NCI-H1105 treated with DMSO at 0.1 percent for 48 hours (cell line): ENCODE data around the gene COL4A2.
"Not testable (repeated sequence)": the region's sequence is repeated elsewhere in the genome, so short reads cannot be mapped to it uniquely, and the experiment has no call there.

Experiments
- DNase-seq: peaks from one replicate; lab custom pipeline; 2025; lab: John Stamatoyannopoulos, UW

Gene COL4A2

DNA sequence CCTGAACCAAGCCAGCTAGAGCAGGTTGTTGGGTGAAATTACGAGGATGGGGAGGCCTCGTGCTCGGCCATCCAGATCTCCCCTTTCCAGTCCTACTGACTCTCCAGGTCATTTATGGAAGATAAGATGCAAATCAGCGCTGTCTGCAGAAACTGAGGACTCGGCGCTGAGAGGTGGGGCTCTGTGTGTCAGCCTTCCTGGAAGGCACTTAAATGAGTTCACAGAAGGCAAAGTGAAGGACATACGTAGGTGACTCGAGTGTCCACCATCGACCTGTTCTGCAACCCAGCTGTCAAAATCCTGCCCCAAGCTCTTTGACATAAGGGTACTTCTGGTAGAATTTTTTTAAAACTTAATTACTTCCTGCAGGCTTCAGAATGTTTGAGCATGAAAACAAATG is 168.0 kb downstream of the COL4A2 start:
- no peak for DNase-seq

DNA sequence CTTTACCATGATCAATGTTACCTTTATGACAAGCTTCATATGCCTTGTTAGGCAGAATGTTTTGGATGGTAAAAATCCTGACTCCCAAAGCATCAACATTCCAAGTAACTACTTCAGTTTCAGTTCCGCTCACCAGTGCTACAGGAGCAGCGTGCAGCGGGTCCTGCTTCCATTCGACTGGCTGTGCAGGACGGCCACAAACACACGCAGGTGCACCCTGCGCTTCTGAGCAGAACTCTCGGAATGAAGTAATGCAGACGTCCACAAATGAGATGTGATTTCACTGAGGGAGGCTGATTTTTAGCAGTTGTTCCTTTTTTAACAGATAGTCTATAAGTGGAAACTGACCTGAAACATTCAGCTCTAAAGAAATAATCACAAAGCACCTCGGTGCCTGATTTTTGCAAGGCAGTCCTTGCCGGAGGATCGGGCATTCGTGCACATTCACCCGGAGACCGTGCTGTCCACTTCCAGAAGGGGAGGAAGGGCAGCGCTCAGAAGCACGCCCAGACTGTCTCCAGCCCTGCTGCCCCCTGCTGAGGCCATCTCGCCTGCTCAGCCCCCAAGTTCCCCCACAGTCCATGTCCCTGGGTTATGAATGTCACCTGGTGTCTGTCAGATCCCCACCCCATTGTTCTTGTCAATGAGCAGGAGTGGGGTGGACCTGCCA is 168.6 kb downstream of the COL4A2 start:
- no peak for DNase-seq

DNA sequence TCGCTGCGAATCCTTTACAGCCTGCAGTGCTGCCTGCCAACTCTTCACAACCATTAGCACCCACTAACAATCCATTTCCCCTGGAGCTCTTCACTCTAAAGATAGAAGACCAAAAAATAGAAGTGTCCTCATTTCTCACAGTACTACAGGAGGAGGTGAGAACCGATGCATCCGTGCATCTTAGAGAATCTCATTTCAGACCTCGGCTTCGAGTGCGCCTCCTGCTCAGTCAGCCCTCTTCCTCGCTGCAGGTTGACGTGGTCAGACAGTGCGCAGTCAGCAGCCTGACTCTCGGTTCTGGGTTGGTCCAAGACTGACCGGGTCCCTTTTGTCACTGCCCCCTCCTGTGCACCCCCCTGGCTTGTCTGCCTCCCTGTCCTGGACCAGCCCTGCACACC is 169.1 kb downstream of the COL4A2 start:
- no peak for DNase-seq

DNA sequence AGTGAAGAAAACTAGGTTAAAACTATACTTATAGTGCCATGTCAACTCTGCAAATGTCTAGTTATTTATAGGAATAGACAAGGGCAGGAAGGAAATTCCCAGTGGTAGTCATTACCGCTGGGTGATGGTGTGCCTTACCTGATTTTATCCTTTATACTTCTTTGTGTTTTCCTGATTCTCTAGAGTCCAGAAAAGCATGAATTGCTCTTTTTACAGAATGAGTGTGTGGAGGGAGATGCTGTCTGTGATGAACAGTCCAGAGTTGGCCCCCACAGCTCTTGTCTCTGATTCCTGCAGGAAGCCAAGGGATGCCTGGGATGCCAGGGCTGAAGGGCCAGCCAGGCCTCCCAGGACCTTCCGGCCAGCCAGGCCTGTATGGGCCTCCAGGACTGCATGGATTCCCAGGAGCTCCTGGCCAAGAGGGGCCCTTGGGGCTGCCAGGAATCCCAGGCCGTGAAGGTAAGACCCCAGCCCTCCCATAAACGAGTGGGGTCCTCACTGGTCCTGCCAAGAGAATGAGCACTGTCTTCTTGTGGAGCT is 170.7 kb downstream of the COL4A2 start:
- no peak for DNase-seq

DNA sequence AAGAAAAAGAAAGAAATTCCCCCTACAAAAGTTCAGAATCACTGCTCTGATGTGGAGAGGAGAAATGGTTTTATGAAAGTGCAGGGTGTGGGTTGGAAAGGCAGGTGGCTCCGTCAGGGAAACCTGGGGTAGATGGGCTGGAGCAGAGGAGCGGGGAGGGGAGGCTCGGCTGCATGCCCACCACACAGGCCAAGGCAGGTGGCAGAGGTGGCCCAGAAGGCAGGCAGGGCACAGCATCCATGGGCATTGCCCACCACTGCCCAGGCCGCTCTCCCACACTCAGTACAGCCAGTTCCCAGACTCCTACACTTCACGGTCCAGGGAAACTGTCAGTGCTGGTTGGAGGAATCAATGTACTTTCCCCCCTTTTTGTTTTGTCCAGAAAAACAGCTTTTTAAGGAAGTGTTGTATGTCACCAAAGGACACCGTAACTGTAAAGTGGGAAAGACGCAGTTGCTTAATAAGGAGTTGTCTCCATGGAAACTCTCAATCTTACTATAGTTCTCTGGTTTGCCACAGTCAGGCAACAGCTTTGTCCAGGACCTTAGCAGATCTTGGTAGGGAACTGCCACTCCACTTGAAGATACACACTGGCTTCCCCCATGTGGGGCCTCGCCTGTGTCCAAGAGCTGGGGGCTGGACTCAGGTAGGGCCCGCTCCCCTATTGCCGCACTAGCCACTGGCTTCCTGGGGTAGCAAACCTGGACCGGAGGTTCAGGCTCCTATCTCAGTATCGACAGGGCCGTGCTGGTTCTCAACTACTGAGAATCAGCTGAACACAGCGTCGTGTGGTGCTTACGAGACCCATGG is 171.5 kb downstream of the COL4A2 start:
- DNase-seq = no peak

DNA sequence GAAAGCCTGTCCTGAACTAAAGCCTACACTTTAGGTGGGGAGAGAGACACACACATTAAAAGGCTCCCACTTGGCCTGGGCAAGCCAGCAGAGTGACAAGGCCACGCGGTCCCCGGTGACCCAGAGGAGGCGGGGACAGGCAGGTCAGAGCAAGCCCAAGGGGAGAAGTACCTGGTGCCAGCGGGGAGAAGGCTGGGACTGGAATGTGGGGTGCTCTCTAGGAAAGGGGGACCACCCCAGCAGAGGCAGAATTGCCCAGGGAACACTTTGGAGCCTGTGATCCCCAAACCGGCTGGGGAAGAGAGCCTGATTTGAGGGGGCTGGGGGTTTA is 172.1 kb downstream of the COL4A2 start:
- DNase-seq = no peak

DNA sequence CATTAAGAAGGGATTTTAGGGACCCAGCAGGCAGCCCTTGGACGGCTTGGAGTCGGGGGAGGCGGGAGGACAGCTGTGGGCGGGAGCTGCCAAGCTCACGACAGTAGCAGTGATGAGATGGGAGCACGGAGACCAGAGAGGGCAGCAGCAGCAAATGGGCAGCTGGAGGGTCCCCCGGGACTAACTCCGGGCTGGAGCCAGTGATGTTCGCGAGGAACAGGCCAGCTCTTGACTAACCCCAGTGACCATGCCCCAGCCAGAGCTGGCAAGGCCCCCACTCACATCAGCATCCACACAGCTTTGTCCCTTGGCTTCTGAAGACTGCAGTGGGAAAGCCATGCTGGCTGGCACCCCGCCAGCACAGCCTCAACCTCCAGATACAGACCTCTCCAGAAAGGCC is 172.6 kb downstream of the COL4A2 start:
- DNase-seq = no peak

DNA sequence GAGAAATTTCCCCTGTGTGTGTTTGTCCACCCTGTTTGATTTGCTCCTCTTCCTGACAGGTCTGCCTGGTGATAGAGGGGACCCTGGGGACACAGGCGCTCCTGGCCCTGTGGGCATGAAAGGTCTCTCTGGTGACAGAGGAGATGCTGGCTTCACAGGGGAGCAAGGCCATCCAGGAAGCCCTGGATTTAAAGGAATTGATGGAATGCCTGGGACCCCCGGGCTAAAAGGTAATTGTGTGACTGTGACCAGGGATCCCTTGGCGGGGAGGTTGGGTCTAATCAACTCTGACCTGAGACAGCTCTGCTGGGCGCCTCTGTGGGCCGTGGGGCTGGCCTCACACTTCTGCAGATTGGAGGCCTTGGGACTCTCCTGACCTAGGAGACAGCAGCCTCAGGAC is 173.1 kb downstream of the COL4A2 start:
- DNase-seq = no peak

DNA sequence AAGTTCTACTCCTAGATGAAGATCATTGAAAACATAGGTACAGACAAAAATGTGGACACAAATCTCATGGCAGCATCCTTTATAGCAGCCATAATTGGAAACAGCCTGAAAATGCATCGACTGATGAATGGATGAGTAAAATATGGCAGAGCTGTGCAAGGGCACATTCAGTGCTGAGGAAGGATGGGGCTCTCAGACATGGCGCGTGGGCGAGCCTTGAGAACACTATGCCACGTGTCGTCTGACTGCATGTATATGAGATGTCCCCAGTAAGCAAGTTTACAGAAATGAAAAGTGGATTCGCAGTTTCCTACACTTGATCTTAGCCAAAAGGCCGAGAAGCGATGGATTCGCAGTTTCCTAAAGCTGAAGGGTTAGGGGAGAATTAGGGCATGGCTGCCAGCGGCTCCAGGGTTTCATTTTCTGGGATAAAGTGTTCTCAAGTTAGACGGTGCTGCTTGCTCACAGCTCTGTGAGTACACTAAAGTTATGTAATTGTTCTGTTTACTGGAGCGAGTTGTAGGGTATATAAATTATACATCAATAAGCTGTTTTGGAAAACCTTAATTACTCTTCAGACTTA is 176.4 kb downstream of the COL4A2 start:
- no peak for DNase-seq

DNA sequence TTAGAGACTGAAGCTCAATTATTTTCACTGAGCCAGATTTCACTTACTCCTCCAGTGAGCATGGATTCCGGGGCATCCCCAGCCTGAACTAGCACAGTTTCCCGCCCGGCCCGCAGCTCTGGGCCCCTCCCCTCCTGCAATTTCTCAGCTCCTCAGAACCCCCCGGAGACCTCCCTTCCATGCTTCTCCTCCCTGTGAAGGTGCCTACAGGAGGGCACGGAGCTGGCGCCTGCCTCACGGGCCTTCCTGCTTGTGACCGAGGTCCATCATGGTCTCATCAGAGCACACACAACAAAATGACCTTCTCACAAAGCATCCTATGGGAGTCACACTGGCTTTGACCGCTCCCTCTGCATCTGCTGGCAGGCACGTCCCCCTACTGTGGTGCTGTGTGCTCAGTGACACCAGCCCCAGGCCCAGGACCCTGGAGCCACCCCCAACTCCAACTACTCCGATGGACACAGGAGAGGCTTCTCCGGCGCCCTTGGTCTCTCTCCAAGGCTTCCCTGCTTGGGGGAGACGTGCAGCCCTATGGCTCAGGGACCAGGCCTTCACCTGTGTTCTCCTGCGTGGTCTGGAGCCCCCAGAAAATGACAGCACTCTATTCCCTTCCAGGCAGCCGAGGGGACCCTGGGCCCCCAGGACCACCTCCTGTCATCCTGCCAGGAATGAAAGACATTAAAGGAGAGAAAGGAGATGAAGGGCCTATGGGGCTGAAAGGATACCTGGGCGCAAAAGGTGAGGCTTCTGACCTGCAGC is 177.4 kb downstream of the COL4A2 start:
- no peak for DNase-seq

DNA sequence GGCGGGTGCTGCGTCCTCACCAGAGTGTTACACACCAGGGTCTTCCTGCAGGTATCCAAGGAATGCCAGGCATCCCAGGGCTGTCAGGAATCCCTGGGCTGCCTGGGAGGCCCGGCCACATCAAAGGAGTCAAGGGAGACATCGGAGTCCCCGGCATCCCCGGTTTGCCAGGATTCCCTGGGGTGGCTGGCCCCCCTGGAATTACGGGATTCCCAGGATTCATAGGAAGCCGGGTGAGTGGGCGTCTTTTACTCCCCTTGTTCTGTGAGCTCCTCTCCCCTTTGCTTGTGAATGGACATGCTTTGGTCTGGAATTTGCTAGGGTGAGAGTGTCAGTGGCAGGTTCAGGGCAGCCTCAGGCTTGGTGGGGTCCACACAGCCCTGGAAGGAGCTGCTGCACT is 178.5 kb downstream of the COL4A2 start:
- no peak for DNase-seq

DNA sequence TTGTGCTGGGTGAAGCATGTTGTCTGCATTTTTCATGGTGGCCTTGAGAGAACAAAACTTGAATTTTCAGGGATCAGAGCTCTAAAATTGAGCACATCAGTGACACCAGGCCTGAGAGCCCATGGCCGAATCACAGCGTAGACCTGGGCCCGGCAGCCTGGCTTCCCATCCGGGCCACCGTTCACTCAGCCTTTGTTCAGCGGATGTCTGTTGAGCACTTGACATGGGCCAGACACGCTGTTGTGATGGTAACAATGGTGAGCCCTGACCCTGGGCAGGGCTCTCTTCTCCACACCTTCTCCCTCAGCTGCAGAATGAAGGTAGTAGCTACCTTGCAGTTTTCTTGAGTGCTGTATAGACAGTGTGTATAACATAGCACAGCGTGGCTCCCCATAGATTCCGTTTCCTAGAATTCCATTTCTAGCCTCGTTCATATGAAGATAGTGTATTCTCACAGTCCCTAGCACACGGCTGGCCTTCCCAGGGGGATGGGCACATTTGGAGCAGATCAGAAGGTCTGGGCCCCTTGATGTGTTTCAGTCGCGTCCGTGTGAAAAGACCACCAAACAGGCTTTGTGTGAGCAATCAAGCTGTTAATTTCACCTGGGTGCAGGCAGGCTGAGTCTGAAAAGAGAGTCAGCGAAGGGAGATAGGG is 179.1 kb downstream of the COL4A2 start:
- DNase-seq = no peak

DNA sequence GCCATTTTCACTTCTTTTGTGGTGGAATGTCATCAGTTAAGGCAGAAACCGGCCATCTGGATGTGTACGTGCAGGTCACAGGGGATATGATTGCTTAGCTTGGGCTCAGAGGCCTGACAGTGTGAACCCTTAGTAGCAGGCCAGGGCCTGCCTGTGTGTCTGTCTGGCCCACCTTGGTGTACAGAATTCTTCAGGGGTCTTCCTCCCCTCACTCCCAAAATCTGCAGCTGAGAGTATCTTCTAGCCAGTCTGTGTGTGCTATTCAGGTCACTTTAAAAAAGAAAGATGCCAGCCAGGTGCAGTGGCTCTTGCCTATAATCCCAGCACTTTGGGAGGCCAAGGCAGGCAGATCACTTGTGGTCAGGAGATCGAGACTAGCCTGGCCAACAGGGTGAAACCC is 179.8 kb downstream of the COL4A2 start:
- DNase-seq = not testable (repeated sequence)

DNA sequence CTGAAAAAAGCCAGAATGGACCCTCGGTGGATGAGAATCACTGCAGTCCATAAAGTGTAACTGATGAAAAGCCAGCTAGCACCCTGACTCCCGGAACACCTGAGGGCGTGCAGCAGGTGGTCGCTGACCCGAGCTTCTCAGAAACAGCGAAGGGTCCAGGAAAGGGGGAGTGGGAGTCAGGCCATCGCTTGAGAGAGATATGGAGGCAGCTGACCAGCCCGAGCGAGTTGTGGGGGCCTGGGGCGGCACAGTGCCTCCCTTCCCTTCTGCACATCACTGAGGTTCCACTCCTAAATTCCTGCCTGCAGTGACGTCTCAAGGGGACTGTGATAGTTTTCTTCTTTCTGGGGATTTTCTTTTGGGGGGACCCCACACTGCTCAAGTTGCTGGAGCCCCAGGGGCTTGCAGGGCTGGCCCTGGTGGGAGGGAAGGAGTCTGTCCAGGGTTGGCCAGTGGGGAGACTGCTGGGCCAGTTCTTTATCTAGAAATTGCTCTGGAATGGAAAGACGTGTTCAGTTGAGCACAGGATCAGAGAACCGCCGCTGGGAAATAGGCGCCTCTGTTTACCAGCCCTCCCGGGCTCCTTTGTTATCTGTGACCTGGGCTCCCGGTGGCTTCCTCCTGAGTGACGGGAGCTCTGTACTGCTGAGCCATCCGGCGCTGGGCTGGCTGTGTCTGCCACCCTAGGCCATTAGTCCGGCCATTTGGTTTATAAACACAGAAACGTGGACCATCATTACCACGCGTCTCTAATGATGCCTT is 183.1 kb downstream of the COL4A2 start:
- no peak for DNase-seq

DNA sequence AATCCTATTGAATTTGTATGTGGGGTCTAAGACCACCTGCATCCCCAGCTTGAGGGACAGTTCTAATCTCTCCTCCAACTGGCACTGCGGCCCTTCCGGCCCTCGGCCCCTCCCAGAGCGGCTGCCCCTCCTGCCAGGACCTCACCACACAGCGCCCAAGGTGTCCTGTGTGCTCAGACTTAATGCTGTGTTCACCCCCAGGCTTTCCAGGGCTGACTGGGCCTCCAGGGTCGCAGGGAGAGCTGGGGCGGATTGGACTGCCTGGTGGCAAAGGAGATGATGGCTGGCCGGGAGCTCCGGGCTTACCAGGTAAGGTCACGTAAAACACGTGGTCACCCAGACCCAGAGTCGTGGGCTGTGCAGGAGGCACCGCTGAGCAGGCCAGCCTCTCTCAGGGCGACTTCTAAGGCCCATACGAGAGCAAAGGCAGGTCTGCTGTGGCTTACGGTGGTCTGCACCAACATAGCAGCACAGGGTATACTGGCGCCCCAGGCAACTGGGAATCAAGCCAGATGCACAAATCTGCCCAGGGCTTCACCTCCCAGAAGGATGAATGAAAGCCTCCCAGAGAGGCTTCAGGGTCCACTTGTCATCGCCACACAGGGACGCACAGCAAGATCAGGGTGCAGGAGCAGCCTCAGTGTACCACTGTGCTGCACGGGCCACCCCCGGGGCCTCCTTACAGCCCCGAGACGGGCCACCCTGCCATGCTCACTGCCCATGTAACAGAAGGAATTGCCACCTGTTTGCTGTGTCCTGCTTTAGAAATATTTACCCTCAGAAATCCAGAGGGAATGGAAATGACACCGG is 185.0 kb downstream of the COL4A2 start:
- no peak for DNase-seq

DNA sequence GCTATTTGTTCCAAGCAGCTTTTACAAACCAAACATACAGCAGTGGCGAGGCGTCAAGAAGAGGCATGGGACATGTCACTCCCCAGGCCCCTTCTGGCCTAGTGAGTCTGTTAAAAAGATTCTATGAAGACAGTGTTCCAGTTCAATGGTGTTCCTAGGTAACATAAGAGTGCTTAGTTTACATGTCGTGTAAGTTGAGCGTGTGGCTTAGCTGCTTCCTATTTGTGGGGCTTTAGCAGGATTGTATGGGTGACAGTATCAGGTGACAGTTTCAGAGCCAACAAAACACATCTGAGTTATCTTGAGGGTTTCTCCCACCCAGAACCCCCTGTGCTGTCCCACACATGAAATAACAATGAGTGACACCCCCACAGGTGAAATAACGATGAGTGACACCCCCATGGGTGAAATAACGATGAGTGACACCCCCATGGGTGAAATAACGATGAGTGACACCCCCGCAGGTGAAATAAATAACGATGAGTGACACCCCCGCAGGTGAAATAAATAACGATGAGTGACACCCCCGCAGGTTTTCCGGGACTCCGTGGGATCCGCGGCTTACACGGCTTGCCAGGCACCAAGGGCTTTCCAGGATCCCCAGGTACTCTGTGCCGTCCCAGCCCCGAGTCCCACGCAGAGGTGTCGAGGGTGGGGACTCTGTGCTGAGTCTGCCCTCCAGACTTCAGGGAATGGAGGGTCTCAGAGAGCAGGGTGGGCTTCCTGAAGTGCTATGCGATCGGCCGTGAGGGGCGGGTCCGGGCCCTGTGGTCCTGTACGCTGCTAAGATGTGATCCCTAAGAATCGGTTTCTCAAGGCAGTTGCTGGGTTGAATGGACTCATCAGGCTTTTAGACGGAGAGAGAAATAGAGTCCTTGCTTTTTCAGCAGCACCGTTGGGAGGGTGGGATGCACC is 185.9 kb downstream of the COL4A2 start:
- no peak for DNase-seq

DNA sequence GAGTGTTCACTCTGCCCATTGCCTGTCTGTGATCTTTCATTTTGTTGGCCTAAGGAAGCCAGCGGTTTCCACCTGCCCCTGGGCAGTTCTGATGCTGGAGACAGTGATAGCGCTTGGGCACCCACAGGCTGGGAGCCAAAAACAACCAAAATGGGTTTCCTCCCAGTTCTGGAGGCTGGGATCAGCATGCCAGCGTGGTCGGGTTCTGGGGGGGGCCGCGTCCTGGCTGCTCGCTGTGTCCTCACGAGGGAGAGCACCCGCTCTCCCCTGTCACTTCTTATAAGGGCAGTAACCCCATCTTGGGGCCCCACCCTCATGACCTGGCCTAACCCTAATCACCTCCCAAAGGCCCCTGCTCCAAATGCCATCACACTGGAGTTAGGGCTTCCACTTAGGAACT is 186.5 kb downstream of the COL4A2 start:
- DNase-seq = no peak

DNA sequence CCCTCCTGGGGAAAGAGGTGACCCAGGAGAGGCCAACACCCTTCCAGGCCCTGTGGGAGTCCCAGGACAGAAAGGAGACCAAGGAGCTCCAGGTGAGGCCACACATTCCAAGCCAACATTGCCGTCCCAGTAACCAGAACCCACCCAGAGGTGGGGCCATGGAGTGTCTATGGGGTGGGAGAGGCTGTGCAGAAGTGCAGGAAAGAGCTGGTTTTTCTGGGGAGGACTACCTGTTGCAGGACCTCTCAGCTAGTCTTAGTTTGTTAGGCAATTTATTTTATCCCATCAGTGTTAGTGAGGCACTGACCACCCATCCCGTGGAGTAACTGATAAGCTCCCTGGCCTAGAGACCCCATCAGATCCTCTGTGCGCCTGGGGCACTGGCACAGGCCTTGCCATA is 188.3 kb downstream of the COL4A2 start:
- no peak for DNase-seq

DNA sequence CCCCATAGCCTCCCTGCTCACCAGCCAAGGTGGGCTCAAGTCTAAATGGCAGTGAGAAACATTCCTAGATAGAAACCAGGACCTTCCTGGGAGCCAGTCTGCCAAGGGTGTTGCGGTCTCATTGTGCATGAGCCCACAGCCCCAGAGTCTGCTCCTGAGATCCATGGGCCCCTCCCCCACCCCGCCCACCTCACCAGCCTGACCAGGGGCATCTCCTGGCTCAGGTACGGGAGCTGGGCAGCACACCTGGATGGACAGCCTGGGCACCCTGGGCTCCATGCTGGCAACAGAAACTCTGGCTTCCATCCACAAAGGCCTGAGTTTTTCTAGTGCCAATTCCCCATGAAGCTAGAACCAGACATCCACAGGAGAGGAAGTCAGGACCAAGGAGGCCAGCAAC is 188.8 kb downstream of the COL4A2 start:
- no peak for DNase-seq
